Measurements from ENCODE around the gene CYP24A1. TPM values are rescaled to one million over a fixed set of nuclear protein-coding genes. Genes with fewer than 3 reads are reported as not detected.

CYP24A1 gene
- total RNA-seq, 2 experiments from 2014 or later: not detected

DNA sequence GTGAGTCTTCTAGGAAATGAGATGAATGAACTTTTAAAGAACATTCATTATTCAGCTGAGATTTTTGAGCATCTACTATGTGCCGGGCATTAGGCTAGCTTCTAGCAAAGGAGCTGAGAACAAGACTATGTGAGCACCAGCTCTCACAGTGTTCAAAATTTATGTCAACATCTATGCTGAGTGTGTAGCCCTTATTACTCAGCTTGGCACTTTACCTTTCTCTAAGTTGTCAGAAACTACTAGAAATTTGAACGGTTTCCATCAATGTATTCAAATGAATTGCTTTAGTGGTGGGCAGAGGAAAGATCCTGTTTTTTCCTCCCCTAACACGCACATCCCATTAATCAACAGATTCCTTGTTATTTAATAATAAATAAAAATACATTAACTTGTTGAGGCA, 33.3 kb downstream of the CYP24A1 start:
- H3K4me3 Mint-ChIP-seq: no peak overlapping the region
- H3K9me3 Mint-ChIP-seq: no peaks in the 10 kb centered on the region
- no peak overlapping the region for H3K27ac Mint-ChIP-seq
- no peaks in the 10 kb centered on the region for H3K4me1 Mint-ChIP-seq (ENCODE audit: low read depth)
- H3K27me3 Mint-ChIP-seq: peaks cover 13% of the 10 kb centered on the region
- POLR2A ChIA-PET: no interaction called here
- ATAC-seq: no peak
- no peaks in the 10 kb centered on the region for H3K36me3 Mint-ChIP-seq (ENCODE audit: low read depth)
- TF ChIP-seq, protein P1, sequence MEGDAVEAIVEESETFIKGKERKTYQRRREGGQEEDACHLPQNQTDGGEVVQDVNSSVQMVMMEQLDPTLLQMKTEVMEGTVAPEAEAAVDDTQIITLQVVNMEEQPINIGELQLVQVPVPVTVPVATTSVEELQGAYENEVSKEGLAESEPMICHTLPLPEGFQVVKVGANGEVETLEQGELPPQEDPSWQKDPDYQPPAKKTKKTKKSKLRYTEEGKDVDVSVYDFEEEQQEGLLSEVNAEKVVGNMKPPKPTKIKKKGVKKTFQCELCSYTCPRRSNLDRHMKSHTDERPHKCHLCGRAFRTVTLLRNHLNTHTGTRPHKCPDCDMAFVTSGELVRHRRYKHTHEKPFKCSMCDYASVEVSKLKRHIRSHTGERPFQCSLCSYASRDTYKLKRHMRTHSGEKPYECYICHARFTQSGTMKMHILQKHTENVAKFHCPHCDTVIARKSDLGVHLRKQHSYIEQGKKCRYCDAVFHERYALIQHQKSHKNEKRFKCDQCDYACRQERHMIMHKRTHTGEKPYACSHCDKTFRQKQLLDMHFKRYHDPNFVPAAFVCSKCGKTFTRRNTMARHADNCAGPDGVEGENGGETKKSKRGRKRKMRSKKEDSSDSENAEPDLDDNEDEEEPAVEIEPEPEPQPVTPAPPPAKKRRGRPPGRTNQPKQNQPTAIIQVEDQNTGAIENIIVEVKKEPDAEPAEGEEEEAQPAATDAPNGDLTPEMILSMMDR (IDR thresholded peaks at IDR 0.05): no peak
- CTCF ChIA-PET: interaction anchor here (0.8 kb wide), 1 partner anchor 25 kb away, joined by 3 read pairs; no protein-coding TSS in a partner anchor
- intact Hi-C loops (cut with micrococcal nuclease): no loop called here
- no peak for DNase-seq

DNA sequence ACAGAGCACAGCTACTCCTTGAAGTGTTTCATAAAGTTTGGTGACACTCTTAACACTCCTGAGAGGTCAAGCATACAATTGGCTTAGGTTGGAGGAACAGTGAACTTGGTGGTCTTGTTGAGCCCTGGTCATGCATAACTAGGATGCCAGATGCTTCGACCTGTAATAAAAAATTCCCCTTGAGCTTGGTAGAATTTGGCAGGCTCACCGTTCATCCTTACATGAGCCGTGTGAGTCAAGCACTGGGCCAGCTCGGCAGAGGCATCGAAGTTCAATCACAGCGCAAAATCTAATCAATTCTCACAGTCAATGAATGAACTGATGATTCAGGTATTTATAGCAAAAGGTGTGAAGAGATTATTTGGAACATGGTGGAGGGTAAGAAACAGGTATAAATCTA, 33.7 kb downstream of the CYP24A1 start:
- POLR2A ChIA-PET: no interaction called here
- intact Hi-C loops (cut with micrococcal nuclease): no loop called here
- no peaks in the 10 kb centered on the region for H3K4me1 Mint-ChIP-seq (ENCODE audit: low read depth)
- H3K27ac Mint-ChIP-seq: no peak overlapping the region
- TF ChIP-seq, protein P1 (IDR thresholded peaks at IDR 0.05): no peak
- no peaks in the 10 kb centered on the region for H3K9me3 Mint-ChIP-seq
- ATAC-seq (no peak), DNase-seq (no peak)
- H3K36me3 Mint-ChIP-seq (ENCODE audit: low read depth): no peaks in the 10 kb centered on the region
- peaks cover 13% of the 10 kb centered on the region for H3K27me3 Mint-ChIP-seq
- CTCF ChIA-PET: interaction anchor here (0.8 to 1.9 kb wide), 2 partner anchors 24 to 59 kb away, joined by 3 to 6 read pairs; no protein-coding TSS in a partner anchor
- no peak overlapping the region for H3K4me3 Mint-ChIP-seq

DNA sequence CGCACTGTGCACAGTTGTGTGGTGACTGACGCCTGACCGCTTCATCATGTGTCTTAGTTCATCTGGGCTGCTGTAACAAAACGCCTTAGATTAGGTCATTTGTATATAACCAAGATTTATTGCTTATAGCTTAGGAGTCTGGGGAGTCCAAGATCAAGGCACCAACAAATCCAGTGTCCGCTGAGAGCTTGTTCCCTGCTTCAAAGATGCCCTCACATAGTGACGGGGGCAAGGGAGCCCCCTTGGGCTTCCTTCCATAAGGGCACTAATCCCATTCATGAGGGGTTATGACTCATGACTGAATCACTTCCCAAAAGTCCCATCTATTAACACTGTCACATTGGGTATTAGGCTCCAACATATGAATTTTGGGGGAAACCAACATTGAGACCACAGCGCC, 34.6 kb downstream of the CYP24A1 start:
- intact Hi-C loops (cut with micrococcal nuclease): no loop called here
- TF ChIP-seq, protein P1 (IDR thresholded peaks at IDR 0.05): no peak
- DNase-seq (no peak), ATAC-seq (no peak)
- Mint-ChIP-seq H3K27ac (no peak overlapping the region), H3K4me1 (ENCODE audit: low read depth) (no peaks in the 10 kb centered on the region), H3K9me3 (no peaks in the 10 kb centered on the region), H3K27me3 (peaks cover 13% of the 10 kb centered on the region), H3K4me3 (no peak overlapping the region), H3K36me3 (ENCODE audit: low read depth) (no peaks in the 10 kb centered on the region)
- CTCF ChIA-PET: interaction anchor here (1.9 kb wide), 1 partner anchor 60 kb away, joined by 6 read pairs; no protein-coding TSS in a partner anchor
- POLR2A ChIA-PET: no interaction called here

DNA sequence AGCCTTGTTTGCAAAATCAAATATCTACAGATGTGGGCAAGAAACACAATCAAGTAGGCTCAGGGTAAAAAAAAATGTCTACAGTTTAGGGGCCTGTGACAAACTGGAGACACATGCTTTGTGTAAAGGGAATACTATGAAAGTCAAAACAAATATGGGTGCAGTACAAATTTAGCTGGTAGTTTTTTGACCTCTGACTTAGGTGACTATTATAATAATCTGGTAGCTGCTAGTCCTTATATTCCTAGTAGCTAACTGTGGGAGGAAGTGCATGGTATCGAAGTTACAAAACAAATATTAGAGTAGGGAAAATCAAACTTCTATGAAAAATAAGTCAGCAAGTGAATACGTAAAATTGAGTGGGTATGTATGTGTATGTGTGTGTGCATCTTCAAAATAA, 35.4 kb downstream of the CYP24A1 start:
- Mint-ChIP-seq H3K9me3 (no peaks in the 10 kb centered on the region), H3K4me1 (ENCODE audit: low read depth) (no peaks in the 10 kb centered on the region), H3K4me3 (no peak overlapping the region), H3K27me3 (peaks cover 13% of the 10 kb centered on the region), H3K27ac (no peak overlapping the region), H3K36me3 (ENCODE audit: low read depth) (no peaks in the 10 kb centered on the region)
- POLR2A ChIA-PET: no interaction called here
- TF ChIP-seq, protein P1 (IDR thresholded peaks at IDR 0.05): no peak
- no peak for ATAC-seq
- intact Hi-C loops (cut with micrococcal nuclease): no loop called here
- DNase-seq: no peak
- CTCF ChIA-PET: interaction anchor here (0.6 to 1.9 kb wide), 2 partner anchors 23 to 61 kb away, joined by 3 to 6 read pairs; no protein-coding TSS in a partner anchor

DNA sequence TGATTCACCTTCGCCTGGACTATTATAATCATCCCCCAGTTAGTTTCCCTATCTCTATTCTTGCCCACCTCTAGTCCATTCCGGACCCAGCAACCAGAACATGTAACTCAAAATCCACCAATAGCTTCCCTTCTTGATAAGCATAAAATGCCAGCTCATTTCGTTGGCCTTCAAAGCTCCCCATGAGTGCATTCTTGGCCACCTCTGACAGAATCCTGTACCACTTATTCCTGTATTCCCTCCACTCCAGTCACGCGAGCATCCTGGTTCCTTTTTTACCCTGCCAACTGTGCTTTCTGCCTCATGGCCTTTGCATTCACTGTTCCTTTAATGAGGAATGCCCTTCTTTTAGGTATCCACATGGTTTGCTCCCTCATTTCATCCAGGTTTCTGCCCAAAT, 36.7 kb downstream of the CYP24A1 start:
- Mint-ChIP-seq H3K4me1 (ENCODE audit: low read depth) (no peaks in the 10 kb centered on the region), H3K9me3 (no peaks in the 10 kb centered on the region), H3K27me3 (peaks cover 11% of the 10 kb centered on the region), H3K4me3 (no peak overlapping the region), H3K27ac (no peak overlapping the region), H3K36me3 (ENCODE audit: low read depth) (no peaks in the 10 kb centered on the region)
- TF ChIP-seq, protein P1 (IDR thresholded peaks at IDR 0.05): no peak
- CTCF ChIA-PET: no interaction called here
- POLR2A ChIA-PET: no interaction called here
- DNase-seq (no peak), ATAC-seq (no peak)
- intact Hi-C loops (cut with micrococcal nuclease): no loop called here
